Heart left ventricle (tissue), 16 donors: ENCODE results near the gene CREBBP. TPM values are rescaled to one million over a fixed set of nuclear protein-coding genes. Genes with fewer than 3 reads are reported as not detected.

Experiments used
- ATAC-seq, 4 donors: fragments of 200-7000 bp; cut with Tn5 transposase; one replicate each; pipeline ENCODE4 v1.9.1; 2020 to 2022; ENCODE audit warnings: moderate library complexity in 4 of 4, mild to moderate bottlenecking in 3 of 4, moderate number of reproducible peaks in 1 of 4
- DNase-seq, 5 donors: peaks; one replicate each; pipeline ENCODE4 v3.0.0-alpha.2; 2020
- H3K27ac ChIP-seq, 12 donors: fragments of 200-600 bp; sonication (generic) in 4 of 12; one replicate each; pipeline versions ENCODE4 v1.5.0 to v1.8.0; 2016 to 2022; ENCODE audit warnings: mild to moderate bottlenecking in 2 of 12
- H3K27me3 ChIP-seq, 9 donors: fragments of 200-600 bp; sonication (generic) in 2 of 9; one replicate each; pipeline versions ENCODE4 v1.5.1 to v1.8.0; 2016 to 2022; ENCODE audit warnings: mild to moderate bottlenecking in 3 of 9
- H3K36me3 ChIP-seq, 9 donors: fragments of 200-600 bp; sonication (generic) in 2 of 9; one replicate each; pipeline versions ENCODE4 v1.5.0 to v1.8.0; 2018 to 2022; ENCODE audit warnings: mild to moderate bottlenecking in 2 of 9
- H3K4me1 ChIP-seq, 12 donors: fragments of 200-600 bp; sonication (generic) in 4 of 12; one replicate each; pipeline versions ENCODE4 v1.5.0 to v1.8.0; 2016 to 2022; ENCODE audit warnings: mild to moderate bottlenecking in 3 of 12
- H3K4me3 ChIP-seq, 12 donors: fragments of 200-600 bp; sonication (generic) in 4 of 12; one replicate each; pipeline versions ENCODE4 v1.5.0 to v1.8.0; 2017 to 2022; ENCODE audit warnings: mild to moderate bottlenecking in 9 of 12, moderate library complexity in 4 of 12
- H3K9me3 ChIP-seq, 12 donors: fragments of 200-600 bp; sonication (generic) in 4 of 12; one replicate each; pipeline versions ENCODE4 v1.5.0 to v1.8.0; 2016 to 2022; ENCODE audit warnings: mild to moderate bottlenecking in 1 of 12
- CTCF ChIP-seq, 12 donors: fragments of 200-600 bp; sonication (generic) in 4 of 12; IDR thresholded peaks; one replicate each; pipeline versions ENCODE4 v1.5.0 to v1.8.0; 2018 to 2022; ENCODE audit warnings: antibody characterized with exemption in 12 of 12, mild to moderate bottlenecking in 5 of 12
- POLR2A ChIP-seq, 2 donors: fragments of 450-650 bp; IDR thresholded peaks; one replicate each; pipeline ENCODE4 v1.6.1; 2017; ENCODE audit warnings: antibody characterized with exemption in 2 of 2, mild to moderate bottlenecking in 2 of 2, moderate library complexity in 2 of 2
- WGBS, 4 donors: extraction: QIAGEN DNeasy Blood & Tissue Kit in 2 of 4; methylation state at CpG; one replicate each; pipeline versions ENCODE4 v1.1.5 to v1.1.7; 2013 to 2018; 5-methylcytosine and 5-hydroxymethylcytosine counted together
- intact Hi-C, 10 donors: fragments of 100-400 bp; cut with DNase I; formaldehyde crosslinking; loops; one replicate each; pipeline versions ENCODE4 v1.11.1 to v1.14.2; 2022
- polyA plus RNA-seq, 2 donors: library from polyadenylated mRNA; stranded (reverse); fragments of 200-250 nt; gene quantifications; one replicate each; pipeline ENCODE4 v1.2.3, GENCODE V29; 2013
- total RNA-seq, 9 donors: library from RNA; depleted of rRNA in 2 of 9; stranded (reverse); fragments of >200 nt in 2 of 9; fragmentation: NEBNext Ultra II Directional in 3 of 9; extraction: Animal tissue kit (Norgen Biotek cat#: 25700) in 3 of 9; gene quantifications; one replicate each; pipeline versions ENCODE4 v1.1.0 to v1.2.4, GENCODE V29; 2016 to 2023
- donor health status: ischemic (EF 13 %, LVEDD 7.1; RV severe dilation, severe dysfunction).
- donor health status: healthy with polysubstance abuse.
- donor health status: DM: no; HTN: yes; CAD: no.
- donor health status: DM: no; HTN: no; CAD: no.
- donor health status: ischemic (EF 25% LVEDD 6.9; RV normal size, moderate dysfunction).
- donor health status: ischemic (EF 25% LVEDD 5.7; RV mildly dilated, moderate dysfunction).
- donor health status: healthy.
- donor health status: DM: yes; HTN: yes; CAD: no.
- donor health status: ischemic (EF 35%, LVEDD 5.7; RV mildly dilated, moderate dysfunction).
- donor health status: nonischemic (EF 11% LVEDD 7.7; RV severe dilation, severe dysfunction).
- donor health status: DM: yes; HTN: yes; CAD: no.
- donor health status: PGD.
- donor health status: ischemic (EF 29% LVEDD 5.4; RV normal size, mild dysfunction).
- donor health status: nonischemic (EF 23%, LVEDD 6.1; RV moderate dilation, normal function).

CREBBP gene
- total and polyA plus RNA-seq, 11 donors, result 17.1 to 77.6 (median 39.6) TPM

GRCh38 chr16:3738541-3738940, 142.0 kb downstream of the CREBBP start:
- Histone ChIP-seq H3K4me1 (no peaks in the 10 kb centered on the region), H3K27ac (no peak overlapping the region), H3K27me3 (no peaks in the 10 kb centered on the region), H3K9me3 (no peaks in the 10 kb centered on the region), H3K36me3 (peaks cover 2 to 100% (median 100%) of the 10 kb centered on the region in 9 donors), H3K4me3 (no peak overlapping the region)
- DNase-seq (no peak), ATAC-seq (no peak)
- WGBS, 4 donors, result 91 to 94% (median 93%) methylated on average over 8 of the region's 8 CpGs
- TF ChIP-seq POLR2A (IDR thresholded peaks at IDR 0.05), result no peak
- no peak for TF ChIP-seq CTCF (IDR thresholded peaks at IDR 0.05)
- intact Hi-C loops, result no loop called here

DNA sequence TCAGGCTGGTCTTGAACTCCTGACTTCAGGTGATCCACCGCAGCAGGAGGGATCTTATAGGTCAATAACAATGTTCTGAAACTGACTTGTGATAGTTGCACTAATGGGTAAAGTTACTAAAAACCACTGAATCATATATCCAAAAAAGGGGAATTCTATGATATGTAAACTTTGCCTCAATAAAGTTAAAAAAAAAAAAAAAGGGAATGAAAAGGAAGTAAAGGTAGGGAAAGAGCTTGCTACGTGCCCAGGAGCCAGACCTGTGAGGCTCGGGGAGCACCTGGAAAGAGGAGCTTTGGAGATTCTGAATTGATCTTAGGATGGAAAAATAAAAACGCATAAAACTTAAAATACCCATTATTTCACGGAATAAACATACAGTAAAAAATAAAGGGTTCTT, 142.4 kb downstream of the CREBBP start:
- ATAC-seq (no peak), DNase-seq (no peak)
- Histone ChIP-seq H3K36me3 (peaks cover 2 to 100% (median 99%) of the 10 kb centered on the region in 9 donors), H3K4me1 (no peaks in the 10 kb centered on the region), H3K27ac (no peak overlapping the region), H3K9me3 (no peaks in the 10 kb centered on the region), H3K4me3 (no peak overlapping the region), H3K27me3 (no peaks in the 10 kb centered on the region)
- 95 to 96% (median 96%) methylated on average over 5 of the region's 5 CpGs for WGBS, 4 donors
- intact Hi-C loops, result no loop called here
- no peak for TF ChIP-seq POLR2A (IDR thresholded peaks at IDR 0.05)
- TF ChIP-seq CTCF (IDR thresholded peaks at IDR 0.05), result no peak

GRCh38 chr16:3737181-3737580, 143.3 kb downstream of the CREBBP start:
- H3K27ac ChIP-seq, result no peak overlapping the region
- H3K27me3 ChIP-seq, result no peaks in the 10 kb centered on the region
- no peak for TF ChIP-seq CTCF (IDR thresholded peaks at IDR 0.05)
- no peaks in the 10 kb centered on the region for H3K4me1 ChIP-seq
- no peak overlapping the region for H3K4me3 ChIP-seq
- WGBS, 4 donors, result 84 to 91% (median 89%) methylated on average over 8 of the region's 8 CpGs
- no peak for ATAC-seq
- peaks cover 2 to 100% (median 98%) of the 10 kb centered on the region in 9 donors for H3K36me3 ChIP-seq
- H3K9me3 ChIP-seq, result no peaks in the 10 kb centered on the region
- no peak for DNase-seq
- intact Hi-C loops, result no loop called here

GRCh38 chr16:3736116-3736515, 144.4 kb downstream of the CREBBP start:
- Histone ChIP-seq H3K4me3 (no peak overlapping the region), H3K9me3 (no peaks in the 10 kb centered on the region), H3K27me3 (no peaks in the 10 kb centered on the region), H3K36me3 (peaks cover 2 to 100% (median 98%) of the 10 kb centered on the region in 9 donors), H3K4me1 (no peaks in the 10 kb centered on the region), H3K27ac (no peak overlapping the region)
- intact Hi-C loops, result no loop called here
- TF ChIP-seq CTCF (IDR thresholded peaks at IDR 0.05), result no peak
- TF ChIP-seq POLR2A (IDR thresholded peaks at IDR 0.05), result no peak
- 91 to 95% (median 94%) methylated on average over 4 to 6 of the region's 6 CpGs for WGBS, 4 donors
- ATAC-seq (no peak), DNase-seq (no peak)
